ENCODE measurements around the gene MKI67. TPM values are rescaled to one million over a fixed set of nuclear protein-coding genes. Genes with fewer than 3 reads are reported as not detected.

The MKI67 gene
- total RNA-seq, 3 donors from 2014 or later = 5.4 to 5.7 (median 5.4) TPM

GRCh38 chr10:128064108-128064969 lies 61.9 kb downstream of the MKI67 start:
- ATAC-seq (peak; percentile 86 to 89), DNase-seq (peak; percentile 72)
- H3K4me1 Mint-ChIP-seq (ENCODE audit: low read depth) = peaks cover 79% of the 10 kb centered on the region
- peak overlapping the region; percentile 78 for H3K4me3 Mint-ChIP-seq
- H3K27me3 Mint-ChIP-seq (ENCODE audit: low read depth) = no peaks in the 10 kb centered on the region
- no peaks in the 10 kb centered on the region for H3K9me3 Mint-ChIP-seq
- peaks cover 64% of the 10 kb centered on the region for H3K36me3 Mint-ChIP-seq (ENCODE audit: insufficient read depth)

GRCh38 chr10:128063736-128064107 lies 62.5 kb downstream of the MKI67 start:
- Mint-ChIP-seq H3K36me3 (ENCODE audit: insufficient read depth) (peaks cover 61% of the 10 kb centered on the region), H3K4me1 (ENCODE audit: low read depth) (peaks cover 83% of the 10 kb centered on the region), H3K4me3 (peak overlapping the region; percentile 78), H3K9me3 (no peaks in the 10 kb centered on the region), H3K27me3 (ENCODE audit: low read depth) (no peaks in the 10 kb centered on the region)
- peak; percentile 27 for DNase-seq
- peak in 1 of 2 donors; percentile 4 for ATAC-seq

- Mint-ChIP-seq H3K27me3 (ENCODE audit: low read depth) (no peaks in the 10 kb centered on the region), H3K4me3 (peak overlapping the region; percentile 78), H3K9me3 (no peaks in the 10 kb centered on the region), H3K4me1 (ENCODE audit: low read depth) (peaks cover 87% of the 10 kb centered on the region), H3K36me3 (ENCODE audit: insufficient read depth) (peaks cover 63% of the 10 kb centered on the region)
- ATAC-seq (no peak), DNase-seq (peak; percentile 46)
Observed at GRCh38 chr10:128062881-128063563, 63.2 kb downstream of the MKI67 start.

GRCh38 chr10:128062331-128062880 lies 63.8 kb downstream of the MKI67 start:
- no peak for ATAC-seq

GRCh38 chr10:128061306-128062300 lies 64.6 kb downstream of the MKI67 start:
- peak overlapping the region; percentile 78 for H3K4me3 Mint-ChIP-seq
- H3K36me3 Mint-ChIP-seq (ENCODE audit: insufficient read depth) = peaks cover 57% of the 10 kb centered on the region
- no peak for DNase-seq
- H3K4me1 Mint-ChIP-seq (ENCODE audit: low read depth) = peaks cover 82% of the 10 kb centered on the region
- no peak for ATAC-seq
- no peaks in the 10 kb centered on the region for H3K9me3 Mint-ChIP-seq
- H3K27me3 Mint-ChIP-seq (ENCODE audit: low read depth) = no peaks in the 10 kb centered on the region

More at GRCh38 chr10:128062331-128062880, 63.8 kb downstream of the MKI67 start:
- H3K27me3 Mint-ChIP-seq (ENCODE audit: low read depth) = no peaks in the 10 kb centered on the region
- H3K36me3 Mint-ChIP-seq (ENCODE audit: insufficient read depth) = peaks cover 65% of the 10 kb centered on the region
- no peaks in the 10 kb centered on the region for H3K9me3 Mint-ChIP-seq
- H3K4me3 Mint-ChIP-seq = peak overlapping the region; percentile 78
- DNase-seq = no peak
- peaks cover 89% of the 10 kb centered on the region for H3K4me1 Mint-ChIP-seq (ENCODE audit: low read depth)

GRCh38 chr10:128060341-128061250 lies 65.6 kb downstream of the MKI67 start:
- Mint-ChIP-seq H3K4me3 (no peak overlapping the region), H3K36me3 (ENCODE audit: insufficient read depth) (peaks cover 56% of the 10 kb centered on the region), H3K4me1 (ENCODE audit: low read depth) (peaks cover 74% of the 10 kb centered on the region), H3K9me3 (no peaks in the 10 kb centered on the region), H3K27me3 (ENCODE audit: low read depth) (no peaks in the 10 kb centered on the region)
- DNase-seq = no peak
- ATAC-seq = no peak

GRCh38 chr10:128059982-128060293 lies 66.3 kb downstream of the MKI67 start:
- H3K9me3 Mint-ChIP-seq = no peaks in the 10 kb centered on the region
- no peak overlapping the region for H3K4me3 Mint-ChIP-seq
- peaks cover 67% of the 10 kb centered on the region for H3K4me1 Mint-ChIP-seq (ENCODE audit: low read depth)
- ATAC-seq (no peak), DNase-seq (no peak)
- no peaks in the 10 kb centered on the region for H3K27me3 Mint-ChIP-seq (ENCODE audit: low read depth)
- peaks cover 51% of the 10 kb centered on the region for H3K36me3 Mint-ChIP-seq (ENCODE audit: insufficient read depth)

GRCh38 chr10:128059266-128059981 lies 66.8 kb downstream of the MKI67 start:
- H3K4me1 Mint-ChIP-seq (ENCODE audit: low read depth) = peaks cover 62% of the 10 kb centered on the region
- ATAC-seq (no peak), DNase-seq (no peak)
- no peak overlapping the region for H3K4me3 Mint-ChIP-seq
- H3K36me3 Mint-ChIP-seq (ENCODE audit: insufficient read depth) = peaks cover 49% of the 10 kb centered on the region
- no peaks in the 10 kb centered on the region for H3K27me3 Mint-ChIP-seq (ENCODE audit: low read depth)
- H3K9me3 Mint-ChIP-seq = no peaks in the 10 kb centered on the region

- H3K36me3 Mint-ChIP-seq (ENCODE audit: insufficient read depth) = peaks cover 49% of the 10 kb centered on the region
- H3K27me3 Mint-ChIP-seq (ENCODE audit: low read depth) = no peaks in the 10 kb centered on the region
- H3K9me3 Mint-ChIP-seq = no peaks in the 10 kb centered on the region
- H3K4me3 Mint-ChIP-seq = no peak overlapping the region
- ATAC-seq = no peak
- DNase-seq = no peak
- H3K4me1 Mint-ChIP-seq (ENCODE audit: low read depth) = peaks cover 57% of the 10 kb centered on the region
Observed at GRCh38 chr10:128058750-128059134, 67.5 kb downstream of the MKI67 start.

- Mint-ChIP-seq H3K36me3 (ENCODE audit: insufficient read depth) (peaks cover 48% of the 10 kb centered on the region), H3K4me3 (no peak overlapping the region), H3K27me3 (ENCODE audit: low read depth) (no peaks in the 10 kb centered on the region), H3K4me1 (ENCODE audit: low read depth) (peaks cover 52% of the 10 kb centered on the region), H3K9me3 (no peaks in the 10 kb centered on the region)
- no peak for ATAC-seq
- DNase-seq = no peak
Observed at GRCh38 chr10:128058106-128058749, 68.0 kb downstream of the MKI67 start.

- no peaks in the 10 kb centered on the region for H3K9me3 Mint-ChIP-seq
- no peak overlapping the region for H3K4me3 Mint-ChIP-seq
- H3K36me3 Mint-ChIP-seq (ENCODE audit: insufficient read depth) = peaks cover 47% of the 10 kb centered on the region
- no peak for DNase-seq
- ATAC-seq = no peak
- H3K27me3 Mint-ChIP-seq (ENCODE audit: low read depth) = no peaks in the 10 kb centered on the region
- H3K4me1 Mint-ChIP-seq (ENCODE audit: low read depth) = peaks cover 44% of the 10 kb centered on the region
Observed at GRCh38 chr10:128056303-128057050, 69.7 kb downstream of the MKI67 start.
